GM19025 (cell line): Measurements from ENCODE around the gene EIF6.

Experiments
- ATAC-seq: cut with Tn5 transposase; IDR thresholded peaks from one replicate; pipeline ENCODE4 v1.9.1; 2021; ENCODE audit warnings: mild to moderate bottlenecking, low read depth, moderate library complexity; ENCODE audit not compliant: unreplicated experiment

Gene EIF6

GRCh38 chr20:35295674-35296073 is 11.1 kb upstream of the EIF6 start:
- ATAC-seq = no peak

- ATAC-seq = no peak
Measured at GRCh38 chr20:35295058-35295457, 10.5 kb upstream of the EIF6 start.

GRCh38 chr20:35294293-35294685 is 9.7 kb upstream of the EIF6 start:
- no peak for ATAC-seq

GRCh38 chr20:35293303-35294292 is 9.0 kb upstream of the EIF6 start:
- no peak for ATAC-seq

- no peak for ATAC-seq
Measured at GRCh38 chr20:35292504-35293285, 8.1 kb upstream of the EIF6 start.

- ATAC-seq = no peak
Measured at GRCh38 chr20:35291654-35292503, 7.3 kb upstream of the EIF6 start, which contains the start of gene FAM83C. TSS of gene FAM83C (minus strand) at chr20:35292425. CDS start at chr20:35292304, 121 bp downstream.

GRCh38 chr20:35290887-35291417 is 6.4 kb upstream of the EIF6 start:
- ATAC-seq = no peak

GRCh38 chr20:35290186-35290886 is 5.8 kb upstream of the EIF6 start:
- ATAC-seq = no peak

- no peak for ATAC-seq
Measured at GRCh38 chr20:35288325-35289060, 3.9 kb upstream of the EIF6 start.

GRCh38 chr20:35287509-35288324 is 3.1 kb upstream of the EIF6 start:
- ATAC-seq = no peak

- ATAC-seq = no peak
Measured at GRCh38 chr20:35286899-35287508, 2.4 kb upstream of the EIF6 start.

GRCh38 chr20:35286077-35286898 is 1.7 kb upstream of the EIF6 start:
- no peak for ATAC-seq

GRCh38 chr20:35285806-35286076 is 1.2 kb upstream of the EIF6 start:
- ATAC-seq = no peak

- no peak for ATAC-seq
Measured at GRCh38 chr20:35284992-35285805, 627 bp upstream of the EIF6 start.

- ATAC-seq = no peak
Measured at GRCh38 chr20:35283441-35284266, 918 bp downstream of the EIF6 start.
